Measurements from ENCODE around the gene TST.

DNA sequence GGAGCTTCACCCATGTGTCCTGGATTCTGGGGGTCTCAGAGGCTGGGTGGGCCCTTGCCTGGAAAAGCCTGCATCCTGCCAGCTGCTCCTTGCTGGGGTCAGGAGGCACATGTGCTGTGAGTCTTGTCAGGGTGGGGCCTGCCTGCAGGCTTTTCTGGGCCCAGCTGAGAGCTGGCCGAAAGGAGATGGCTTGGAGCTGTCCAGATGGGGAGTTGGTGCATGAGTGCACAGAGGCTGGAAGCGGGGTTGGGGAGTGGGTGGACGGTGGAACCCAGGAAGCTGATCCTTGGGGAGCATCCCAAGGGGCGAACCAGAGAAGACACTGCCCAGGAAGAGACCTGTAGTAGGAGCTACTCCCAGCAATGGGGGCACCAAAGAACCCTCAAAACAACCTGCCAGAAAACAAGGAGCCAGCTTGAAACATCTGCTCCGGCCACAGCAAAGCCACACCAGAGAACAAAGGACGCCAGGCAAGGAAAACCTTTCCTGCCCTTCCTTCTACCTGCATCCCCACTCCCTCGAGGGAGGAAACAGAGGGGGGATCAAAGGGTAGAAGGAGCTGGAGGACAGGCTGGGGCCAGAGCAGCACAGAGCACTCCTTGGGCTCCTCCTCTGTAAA, 24.1 kb upstream of the TST start:
- no peak for TF ChIP-seq EZH2phosphoT487 (conservative IDR thresholded peaks at IDR 0.05; ENCODE audit: low read length)
- TF ChIP-seq, protein P1, sequence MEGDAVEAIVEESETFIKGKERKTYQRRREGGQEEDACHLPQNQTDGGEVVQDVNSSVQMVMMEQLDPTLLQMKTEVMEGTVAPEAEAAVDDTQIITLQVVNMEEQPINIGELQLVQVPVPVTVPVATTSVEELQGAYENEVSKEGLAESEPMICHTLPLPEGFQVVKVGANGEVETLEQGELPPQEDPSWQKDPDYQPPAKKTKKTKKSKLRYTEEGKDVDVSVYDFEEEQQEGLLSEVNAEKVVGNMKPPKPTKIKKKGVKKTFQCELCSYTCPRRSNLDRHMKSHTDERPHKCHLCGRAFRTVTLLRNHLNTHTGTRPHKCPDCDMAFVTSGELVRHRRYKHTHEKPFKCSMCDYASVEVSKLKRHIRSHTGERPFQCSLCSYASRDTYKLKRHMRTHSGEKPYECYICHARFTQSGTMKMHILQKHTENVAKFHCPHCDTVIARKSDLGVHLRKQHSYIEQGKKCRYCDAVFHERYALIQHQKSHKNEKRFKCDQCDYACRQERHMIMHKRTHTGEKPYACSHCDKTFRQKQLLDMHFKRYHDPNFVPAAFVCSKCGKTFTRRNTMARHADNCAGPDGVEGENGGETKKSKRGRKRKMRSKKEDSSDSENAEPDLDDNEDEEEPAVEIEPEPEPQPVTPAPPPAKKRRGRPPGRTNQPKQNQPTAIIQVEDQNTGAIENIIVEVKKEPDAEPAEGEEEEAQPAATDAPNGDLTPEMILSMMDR (IDR thresholded peaks at IDR 0.05; ENCODE audit: insufficient read depth, low read length, poor library complexity, severe bottlenecking) = no peak
